ENCODE data around the gene VAV2.

GRCh38 chr9:133795049-133795448 lies 197.1 kb downstream of the VAV2 start:
- TF ChIP-seq, protein P1, sequence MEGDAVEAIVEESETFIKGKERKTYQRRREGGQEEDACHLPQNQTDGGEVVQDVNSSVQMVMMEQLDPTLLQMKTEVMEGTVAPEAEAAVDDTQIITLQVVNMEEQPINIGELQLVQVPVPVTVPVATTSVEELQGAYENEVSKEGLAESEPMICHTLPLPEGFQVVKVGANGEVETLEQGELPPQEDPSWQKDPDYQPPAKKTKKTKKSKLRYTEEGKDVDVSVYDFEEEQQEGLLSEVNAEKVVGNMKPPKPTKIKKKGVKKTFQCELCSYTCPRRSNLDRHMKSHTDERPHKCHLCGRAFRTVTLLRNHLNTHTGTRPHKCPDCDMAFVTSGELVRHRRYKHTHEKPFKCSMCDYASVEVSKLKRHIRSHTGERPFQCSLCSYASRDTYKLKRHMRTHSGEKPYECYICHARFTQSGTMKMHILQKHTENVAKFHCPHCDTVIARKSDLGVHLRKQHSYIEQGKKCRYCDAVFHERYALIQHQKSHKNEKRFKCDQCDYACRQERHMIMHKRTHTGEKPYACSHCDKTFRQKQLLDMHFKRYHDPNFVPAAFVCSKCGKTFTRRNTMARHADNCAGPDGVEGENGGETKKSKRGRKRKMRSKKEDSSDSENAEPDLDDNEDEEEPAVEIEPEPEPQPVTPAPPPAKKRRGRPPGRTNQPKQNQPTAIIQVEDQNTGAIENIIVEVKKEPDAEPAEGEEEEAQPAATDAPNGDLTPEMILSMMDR (IDR thresholded peaks at IDR 0.05) = no peak
- TF ChIP-seq POLR2A (IDR thresholded peaks at IDR 0.05) = no peak

All from breast epithelium (tissue), 3 donors.